ENCODE data around the gene PLEKHS1. TPM values are rescaled to one million over a fixed set of nuclear protein-coding genes. Genes with fewer than 3 reads are reported as not detected.
"Not testable (repeated sequence)": the region's sequence is repeated elsewhere in the genome, so short reads cannot be mapped to it uniquely, and the experiment has no call there.

PLEKHS1 gene
- total and polyA plus RNA-seq, 4 donors, result 0.03 to 4.1 (median 0.25) TPM

DNA sequence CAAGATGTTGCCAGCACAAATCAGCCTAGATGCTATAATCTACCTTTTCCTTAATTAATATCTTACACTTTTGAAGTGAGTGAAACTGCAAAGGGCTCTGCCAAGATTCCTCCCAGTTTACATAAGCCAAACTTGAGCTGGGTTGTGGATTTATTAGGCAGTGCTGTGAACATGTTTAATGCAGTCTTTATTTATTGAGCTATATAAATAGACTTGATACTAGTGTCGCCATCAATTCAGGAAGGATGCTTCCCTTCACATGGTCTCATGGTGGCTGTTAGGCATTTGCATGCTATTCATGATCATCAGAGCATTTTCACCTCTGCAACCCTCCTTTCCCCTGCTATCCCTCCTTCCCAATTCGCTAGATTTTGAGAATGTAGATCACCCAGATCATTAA is 40.2 kb downstream of the PLEKHS1 start:
- Histone ChIP-seq H3K9me3 (ENCODE audit: control insufficient read depth, low read length) (no peaks in the 10 kb centered on the region), H3K4me3 (ENCODE audit: low read length in 2 of 2) (no peak overlapping the region), H3K4me1 (ENCODE audit: control insufficient read depth in 1 of 2, insufficient read depth in 2 of 2, low read length in 2 of 2) (no peaks in the 10 kb centered on the region), H3K27me3 (ENCODE audit: control insufficient read depth in 1 of 2, insufficient read depth in 2 of 2, low read length in 1 of 2) (no peaks in the 10 kb centered on the region), H3K36me3 (ENCODE audit: control insufficient read depth in 1 of 2, insufficient read depth in 2 of 2, low read length in 1 of 2) (no peaks in the 10 kb centered on the region), H3K27ac (ENCODE audit: low read depth in 1 of 2, low read length in 2 of 2) (no peak overlapping the region)
- ATAC-seq (ENCODE audit: low FRiP score), result no peak
- intact Hi-C loops (cut with DNase I), result loop anchor here in 1 of 2 donors (10.0 kb wide), 1 partner anchor 87 kb away; no protein-coding TSS in a partner anchor
- WGBS, 2 donors, result 57 to 77% methylated on average over 2 of the region's 2 CpGs
- DNase-seq, result no peak

DNA sequence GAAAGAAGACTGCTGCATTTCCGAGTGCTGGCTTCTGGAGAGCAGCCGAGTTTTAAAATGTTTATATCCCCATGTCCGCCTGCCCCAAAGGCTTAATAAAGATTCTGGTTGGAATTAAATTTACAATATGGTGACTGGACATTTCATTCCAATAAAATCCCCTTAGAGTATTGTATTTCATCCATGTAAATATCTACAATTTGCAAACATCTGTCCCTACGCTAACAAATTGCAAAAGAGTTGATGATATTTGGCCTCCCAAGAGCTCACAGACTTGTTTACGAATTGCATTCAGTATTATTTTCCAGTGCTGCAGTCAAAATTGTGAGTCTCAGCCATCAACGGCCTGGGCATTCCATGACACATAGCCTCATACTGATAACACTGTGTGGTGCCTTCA is 50.1 kb downstream of the PLEKHS1 start:
- Histone ChIP-seq H3K27ac (ENCODE audit: low read depth in 1 of 2, low read length in 2 of 2) (no peak overlapping the region), H3K9me3 (ENCODE audit: control insufficient read depth, low read length) (no peaks in the 10 kb centered on the region), H3K4me3 (ENCODE audit: low read length in 2 of 2) (no peak overlapping the region), H3K27me3 (ENCODE audit: control insufficient read depth in 1 of 2, insufficient read depth in 2 of 2, low read length in 1 of 2) (peaks cover 0 to 1% of the 10 kb centered on the region in 2 donors), H3K4me1 (ENCODE audit: control insufficient read depth in 1 of 2, insufficient read depth in 2 of 2, low read length in 2 of 2) (no peaks in the 10 kb centered on the region), H3K36me3 (ENCODE audit: control insufficient read depth in 1 of 2, insufficient read depth in 2 of 2, low read length in 1 of 2) (no peaks in the 10 kb centered on the region)
- ATAC-seq (ENCODE audit: low FRiP score), result no peak
- no peak for DNase-seq
- intact Hi-C loops (cut with DNase I), result no loop called here
- 91% methylated on average over 6 of the region's 6 CpGs for WGBS, 2 donors

DNA sequence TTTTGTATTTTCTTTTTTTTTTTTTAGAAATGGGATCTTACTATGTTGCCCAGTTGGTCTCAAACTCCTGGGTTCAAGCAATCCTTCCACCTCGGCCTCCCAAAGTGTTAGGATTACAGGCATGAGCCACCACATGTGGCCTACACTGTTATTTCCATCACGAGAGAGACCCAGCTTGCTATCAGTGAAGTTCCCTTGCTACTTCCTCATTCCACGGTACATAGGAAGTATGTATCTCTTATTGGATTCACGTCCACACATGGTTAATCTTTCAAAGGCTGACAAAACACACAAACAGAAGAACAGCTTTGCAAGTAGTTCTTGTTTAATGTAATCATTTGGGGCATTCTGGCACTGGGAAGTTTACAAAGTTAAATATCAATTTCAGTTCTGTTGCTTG is 51.5 kb downstream of the PLEKHS1 start:
- intact Hi-C loops (cut with DNase I), result no loop called here
- no peak for ATAC-seq (ENCODE audit: low FRiP score)
- 78 to 84% methylated on average over 4 of the region's 4 CpGs for WGBS, 2 donors

DNA sequence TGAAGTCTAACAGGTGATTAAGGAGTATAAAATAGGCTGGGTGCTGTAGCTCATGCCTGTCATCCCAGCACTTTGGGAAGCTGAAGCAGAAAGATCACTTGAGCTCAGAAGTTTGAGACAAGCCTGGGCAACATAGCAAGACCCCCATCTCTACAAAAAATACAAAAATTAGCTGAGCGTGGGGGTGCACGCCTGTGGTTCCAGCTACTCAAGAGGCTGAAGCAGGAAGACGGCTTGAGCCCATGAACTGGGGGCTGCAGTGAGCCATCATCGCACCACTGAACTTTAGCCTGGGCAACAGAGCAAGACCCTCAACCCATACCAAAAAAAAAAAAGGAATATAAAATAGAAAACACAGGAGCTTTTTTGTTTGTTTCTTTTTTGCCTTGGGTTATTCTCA is 55.0 kb downstream of the PLEKHS1 start:
- H3K4me3 ChIP-seq (ENCODE audit: low read length in 2 of 2), result no peak overlapping the region
- no peaks in the 10 kb centered on the region for H3K9me3 ChIP-seq (ENCODE audit: control insufficient read depth, low read length)
- H3K27me3 ChIP-seq (ENCODE audit: control insufficient read depth in 1 of 2, insufficient read depth in 2 of 2, low read length in 1 of 2), result peaks cover 0 to 1% of the 10 kb centered on the region in 2 donors
- intact Hi-C loops (cut with DNase I), result no loop called here
- no peaks in the 10 kb centered on the region for H3K4me1 ChIP-seq (ENCODE audit: control insufficient read depth in 1 of 2, insufficient read depth in 2 of 2, low read length in 2 of 2)
- no peaks in the 10 kb centered on the region for H3K36me3 ChIP-seq (ENCODE audit: control insufficient read depth in 1 of 2, insufficient read depth in 2 of 2, low read length in 1 of 2)
- WGBS, 2 donors, result 95 to 97% methylated on average over 4 of the region's 4 CpGs
- DNase-seq (no peak), ATAC-seq (ENCODE audit: low FRiP score) (no peak)
- no peak overlapping the region for H3K27ac ChIP-seq (ENCODE audit: low read depth in 1 of 2, low read length in 2 of 2)

More for the DNA sequence above, 51.5 kb downstream of the PLEKHS1 start:
- no peak overlapping the region for H3K27ac ChIP-seq (ENCODE audit: low read depth in 1 of 2, low read length in 2 of 2)
- peaks cover 0 to 1% of the 10 kb centered on the region in 2 donors for H3K27me3 ChIP-seq (ENCODE audit: control insufficient read depth in 1 of 2, insufficient read depth in 2 of 2, low read length in 1 of 2)
- no peak for DNase-seq
- H3K4me3 ChIP-seq (ENCODE audit: low read length in 2 of 2), result no peak overlapping the region
- no peaks in the 10 kb centered on the region for H3K36me3 ChIP-seq (ENCODE audit: control insufficient read depth in 1 of 2, insufficient read depth in 2 of 2, low read length in 1 of 2)
- no peaks in the 10 kb centered on the region for H3K9me3 ChIP-seq (ENCODE audit: control insufficient read depth, low read length)
- no peaks in the 10 kb centered on the region for H3K4me1 ChIP-seq (ENCODE audit: control insufficient read depth in 1 of 2, insufficient read depth in 2 of 2, low read length in 2 of 2)

DNA sequence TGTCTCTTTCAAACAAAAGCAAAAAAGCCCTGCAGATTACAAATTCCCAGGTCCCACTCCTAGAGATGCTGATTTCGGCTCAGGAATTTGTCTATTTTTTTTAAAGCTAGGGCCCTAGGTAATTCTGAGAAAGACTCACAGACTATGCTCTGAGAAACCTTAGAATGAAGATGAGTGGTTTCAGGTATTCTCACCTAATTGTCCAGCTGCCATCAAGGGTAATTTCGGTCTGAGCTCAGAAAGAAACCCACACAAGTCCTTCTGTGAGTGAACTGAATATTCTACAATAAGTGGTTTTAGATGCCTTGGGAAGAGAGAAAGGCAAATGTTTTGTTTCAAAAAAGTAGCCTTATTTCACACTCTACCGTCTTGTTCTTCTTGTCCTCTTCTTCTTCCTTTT is 56.7 kb downstream of the PLEKHS1 start:
- Histone ChIP-seq H3K9me3 (ENCODE audit: control insufficient read depth, low read length) (no peaks in the 10 kb centered on the region), H3K4me3 (ENCODE audit: low read length in 2 of 2) (no peak overlapping the region), H3K36me3 (ENCODE audit: control insufficient read depth in 1 of 2, insufficient read depth in 2 of 2, low read length in 1 of 2) (no peaks in the 10 kb centered on the region), H3K4me1 (ENCODE audit: control insufficient read depth in 1 of 2, insufficient read depth in 2 of 2, low read length in 2 of 2) (no peaks in the 10 kb centered on the region), H3K27ac (ENCODE audit: low read depth in 1 of 2, low read length in 2 of 2) (no peak overlapping the region), H3K27me3 (ENCODE audit: control insufficient read depth in 1 of 2, insufficient read depth in 2 of 2, low read length in 1 of 2) (no peaks in the 10 kb centered on the region)
- no peak for DNase-seq
- WGBS, 2 donors, result 81 to 85% methylated on average over 3 of the region's 3 CpGs
- no peak for ATAC-seq (ENCODE audit: low FRiP score)
- intact Hi-C loops (cut with DNase I), result no loop called here

DNA sequence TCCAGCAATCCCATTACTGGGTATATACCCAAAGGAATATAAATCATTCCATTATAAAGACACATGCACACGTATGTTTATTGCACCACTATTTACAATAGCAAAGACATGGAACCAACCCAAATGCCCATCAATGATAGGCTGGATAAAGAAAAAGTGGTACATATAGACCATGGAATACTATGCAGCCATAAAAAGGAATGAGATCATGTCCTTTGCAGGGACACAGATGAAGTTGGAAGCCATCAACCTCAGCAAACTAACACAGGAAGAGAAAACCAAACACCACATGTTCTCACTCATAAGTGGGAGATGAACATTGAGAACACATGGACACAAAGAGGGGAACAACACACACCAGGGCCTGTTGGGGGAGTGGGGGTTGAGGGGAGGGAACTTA is 63.2 kb downstream of the PLEKHS1 start:
- intact Hi-C loops (cut with DNase I); ATAC-seq (ENCODE audit: low FRiP score): not testable (repeated sequence)
- 94% methylated on average over 1 of the region's 1 CpG for WGBS, 2 donors

DNA sequence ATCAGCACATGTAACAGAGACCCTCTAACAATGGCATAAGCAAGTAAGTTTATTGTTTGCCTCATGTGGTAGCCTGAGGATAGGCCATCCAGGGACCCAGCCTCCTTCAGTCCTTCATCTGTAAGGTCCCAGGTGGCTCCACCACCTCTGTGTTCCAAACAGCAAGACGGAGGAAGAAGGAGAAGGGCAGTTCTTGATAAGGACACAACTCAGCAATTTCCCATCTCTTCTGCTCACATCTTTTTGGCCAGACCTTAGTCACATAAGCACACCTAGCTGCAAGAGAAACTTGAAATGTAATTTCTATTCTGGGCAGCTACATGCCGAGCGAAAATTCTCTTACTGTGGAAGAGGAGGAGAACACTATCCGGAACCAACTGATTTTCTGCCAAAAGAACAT is 68.5 kb downstream of the PLEKHS1 start:
- Histone ChIP-seq H3K9me3 (ENCODE audit: control insufficient read depth, low read length) (no peaks in the 10 kb centered on the region), H3K4me1 (ENCODE audit: control insufficient read depth in 1 of 2, insufficient read depth in 2 of 2, low read length in 2 of 2) (no peaks in the 10 kb centered on the region), H3K36me3 (ENCODE audit: control insufficient read depth in 1 of 2, insufficient read depth in 2 of 2, low read length in 1 of 2) (no peaks in the 10 kb centered on the region), H3K4me3 (ENCODE audit: low read length in 2 of 2) (no peak overlapping the region), H3K27ac (ENCODE audit: low read depth in 1 of 2, low read length in 2 of 2) (no peak overlapping the region), H3K27me3 (ENCODE audit: control insufficient read depth in 1 of 2, insufficient read depth in 2 of 2, low read length in 1 of 2) (no peaks in the 10 kb centered on the region)
- no peak for ATAC-seq (ENCODE audit: low FRiP score)
- intact Hi-C loops (cut with DNase I), result no loop called here
- WGBS, 2 donors, result 66 to 75% methylated on average over 4 of the region's 4 CpGs
- no peak for DNase-seq

More for the DNA sequence above, 63.2 kb downstream of the PLEKHS1 start:
- H3K27ac ChIP-seq (ENCODE audit: low read depth in 1 of 2, low read length in 2 of 2); H3K9me3 ChIP-seq (ENCODE audit: control insufficient read depth, low read length); H3K36me3 ChIP-seq (ENCODE audit: control insufficient read depth in 1 of 2, insufficient read depth in 2 of 2, low read length in 1 of 2); H3K27me3 ChIP-seq (ENCODE audit: control insufficient read depth in 1 of 2, insufficient read depth in 2 of 2, low read length in 1 of 2); H3K4me1 ChIP-seq (ENCODE audit: control insufficient read depth in 1 of 2, insufficient read depth in 2 of 2, low read length in 2 of 2); H3K4me3 ChIP-seq (ENCODE audit: low read length in 2 of 2); DNase-seq: not testable (repeated sequence)

DNA sequence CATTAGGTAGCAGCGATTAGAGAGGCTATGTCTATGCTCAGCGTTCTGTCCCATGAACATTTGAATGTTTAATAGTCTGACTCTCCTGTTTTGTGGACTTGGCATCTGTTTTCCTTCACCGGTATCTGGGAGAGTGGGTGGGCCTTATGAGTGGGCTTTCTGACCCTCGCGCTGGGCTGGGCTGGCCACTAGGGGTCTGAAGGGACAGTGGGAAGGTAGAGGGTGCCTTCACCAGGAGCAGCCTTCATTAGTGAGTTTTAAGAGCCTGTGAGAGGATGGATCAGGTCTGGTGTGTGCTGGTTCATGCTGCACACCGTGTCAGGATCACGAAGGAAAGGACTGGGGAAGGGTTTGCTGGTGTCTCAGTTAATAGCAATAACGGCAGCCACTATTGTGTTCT is 69.0 kb downstream of the PLEKHS1 start:
- Histone ChIP-seq H3K36me3 (ENCODE audit: control insufficient read depth in 1 of 2, insufficient read depth in 2 of 2, low read length in 1 of 2) (no peaks in the 10 kb centered on the region), H3K4me3 (ENCODE audit: low read length in 2 of 2) (no peak overlapping the region), H3K9me3 (ENCODE audit: control insufficient read depth, low read length) (no peaks in the 10 kb centered on the region), H3K27ac (ENCODE audit: low read depth in 1 of 2, low read length in 2 of 2) (no peak overlapping the region), H3K27me3 (ENCODE audit: control insufficient read depth in 1 of 2, insufficient read depth in 2 of 2, low read length in 1 of 2) (no peaks in the 10 kb centered on the region), H3K4me1 (ENCODE audit: control insufficient read depth in 1 of 2, insufficient read depth in 2 of 2, low read length in 2 of 2) (no peaks in the 10 kb centered on the region)
- DNase-seq, result no peak
- ATAC-seq (ENCODE audit: low FRiP score), result no peak
- 59 to 64% methylated on average over 8 of the region's 8 CpGs for WGBS, 2 donors
- intact Hi-C loops (cut with DNase I), result no loop called here

DNA sequence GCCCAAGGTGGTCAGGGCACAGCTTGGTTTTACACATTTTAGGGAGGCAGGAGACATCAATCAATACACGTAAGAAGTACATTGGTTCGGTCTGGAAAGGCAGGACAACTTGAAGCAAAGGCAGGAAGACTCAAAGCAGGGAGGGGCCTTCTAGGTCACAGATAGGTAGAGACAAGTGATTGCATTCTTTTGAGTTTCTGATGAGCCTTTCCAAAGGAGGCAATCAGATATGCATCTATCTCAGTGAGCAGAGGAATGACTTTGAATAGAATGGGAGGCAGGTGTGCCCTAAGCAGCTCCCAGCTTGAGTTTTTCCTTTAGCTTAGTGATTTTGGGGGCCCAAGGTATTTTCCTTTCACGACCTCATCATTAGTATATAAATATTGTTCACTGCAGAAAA is 69.8 kb downstream of the PLEKHS1 start:
- H3K36me3 ChIP-seq (ENCODE audit: control insufficient read depth in 1 of 2, insufficient read depth in 2 of 2, low read length in 1 of 2); H3K4me1 ChIP-seq (ENCODE audit: control insufficient read depth in 1 of 2, insufficient read depth in 2 of 2, low read length in 2 of 2); intact Hi-C loops (cut with DNase I); ATAC-seq (ENCODE audit: low FRiP score); H3K4me3 ChIP-seq (ENCODE audit: low read length in 2 of 2); DNase-seq; H3K9me3 ChIP-seq (ENCODE audit: control insufficient read depth, low read length); H3K27me3 ChIP-seq (ENCODE audit: control insufficient read depth in 1 of 2, insufficient read depth in 2 of 2, low read length in 1 of 2); H3K27ac ChIP-seq (ENCODE audit: low read depth in 1 of 2, low read length in 2 of 2): not testable (repeated sequence)
- 78 to 88% methylated on average over 3 of the region's 3 CpGs for WGBS, 2 donors

All from aorta (tissue), 5 donors.